HL-60 (cell line): ENCODE results near the gene SLC25A19.
A peak's percentile ranks its signal among the peaks of the same experiment; 100 is the strongest.

Experiments
- DNase-seq, 2 experiments: peaks; one replicate each; pipeline ENCODE4 v3.0.0-alpha.2; 2010 to 2020; ENCODE audit warnings: low read depth in 1 of 2, low spot score in 1 of 2
- H3K27ac ChIP-seq: fragments of 250-450 bp; sonication (Bioruptor Pico); replicated peaks from 2 replicates; pipeline ENCODE4 v1.5.1; 2020; ENCODE audit warnings: mild to moderate bottlenecking, moderate library complexity
- H3K27me3 ChIP-seq: fragments of 250-450 bp; sonication (Bioruptor Pico); 2 replicates; pipeline ENCODE4 v1.5.1; 2021; ENCODE audit warnings: mild to moderate bottlenecking, moderate library complexity; ENCODE audit not compliant: insufficient read depth, poor library complexity, severe bottlenecking
- H3K4me3 ChIP-seq: replicated peaks from 2 replicates; pipeline ENCODE4 v1.5.1; 2011; ENCODE audit warnings: mild to moderate bottlenecking, control low read depth, low read length; ENCODE audit not compliant: insufficient read depth
- GABPA ChIP-seq: IDR thresholded peaks from 2 replicates; pipeline ENCODE4 v1.6.1; 2012; ENCODE audit warnings: low read depth
- POLR2AphosphoS5 ChIP-seq: IDR thresholded peaks from 2 replicates; pipeline ENCODE4 v1.6.1; 2012; ENCODE audit warnings: low read depth
- SPI1 ChIP-seq: IDR thresholded peaks from 2 replicates; pipeline ENCODE4 v1.6.1; 2012; ENCODE audit warnings: low read depth, mild to moderate bottlenecking, borderline replicate concordance
- TF ChIP-seq, protein P1 (sequence below): IDR thresholded peaks from 2 replicates; pipeline ENCODE4 v1.6.1; 2012; ENCODE audit warnings: low read depth; ENCODE audit not compliant: insufficient replicate concordance
- TF ChIP-seq, protein P2 (sequence below): IDR thresholded peaks from one replicate; pipeline ENCODE4 v1.5.1; 2011; ENCODE audit warnings: low read length, control low read depth, inconsistent platforms; ENCODE audit not compliant: insufficient read depth

Gene SLC25A19

DNA sequence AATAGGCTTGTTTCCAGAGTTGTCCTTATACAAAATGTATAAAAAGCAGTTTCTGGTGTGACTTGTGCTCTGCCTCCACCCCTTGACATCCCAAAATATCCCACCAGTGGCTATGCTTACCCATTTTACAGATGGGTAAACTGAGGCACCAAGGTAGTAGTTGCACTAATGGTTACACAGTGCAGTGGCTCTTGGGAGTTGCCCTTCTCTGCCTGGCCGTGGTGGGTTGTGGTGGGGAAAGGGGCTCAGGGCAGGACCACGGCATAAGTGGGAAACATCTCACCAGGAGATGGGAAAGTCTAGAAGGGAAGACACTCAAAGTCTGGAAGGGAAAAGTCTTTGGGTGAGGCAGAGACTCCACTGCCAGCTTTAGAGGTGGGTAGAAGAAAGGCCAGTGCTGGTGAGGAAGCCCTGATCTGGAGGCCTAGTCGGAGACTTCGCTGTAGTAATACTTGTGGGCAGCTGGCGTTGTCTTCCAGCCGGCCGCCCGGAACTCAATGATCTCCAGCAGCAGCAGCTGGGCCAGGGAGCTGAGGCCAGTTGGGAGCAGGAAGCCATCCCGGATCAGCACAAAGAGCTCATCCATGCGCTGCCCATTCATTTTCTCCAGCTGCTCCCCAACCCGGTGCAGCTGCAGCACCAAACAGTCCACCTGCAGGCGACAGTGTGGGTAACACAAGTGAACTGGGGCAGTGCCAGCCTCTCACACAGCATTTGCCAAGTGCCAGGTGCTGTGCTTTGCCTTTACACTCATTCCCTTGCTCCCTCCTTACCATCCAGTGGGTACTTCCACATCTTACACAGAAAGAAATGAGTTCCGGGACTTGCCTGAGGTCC, 22.7 kb downstream of the SLC25A19 start:
- Histone ChIP-seq H3K27me3 (no peaks in the 10 kb centered on the region), H3K4me3 (no peak overlapping the region), H3K27ac (peak overlapping the region; percentile 76)
- TF ChIP-seq GABPA (no peak), SPI1 (no peak), POLR2AphosphoS5 (no peak; the same call in 1 of the 2 replicates)
- TF ChIP-seq, protein P1, sequence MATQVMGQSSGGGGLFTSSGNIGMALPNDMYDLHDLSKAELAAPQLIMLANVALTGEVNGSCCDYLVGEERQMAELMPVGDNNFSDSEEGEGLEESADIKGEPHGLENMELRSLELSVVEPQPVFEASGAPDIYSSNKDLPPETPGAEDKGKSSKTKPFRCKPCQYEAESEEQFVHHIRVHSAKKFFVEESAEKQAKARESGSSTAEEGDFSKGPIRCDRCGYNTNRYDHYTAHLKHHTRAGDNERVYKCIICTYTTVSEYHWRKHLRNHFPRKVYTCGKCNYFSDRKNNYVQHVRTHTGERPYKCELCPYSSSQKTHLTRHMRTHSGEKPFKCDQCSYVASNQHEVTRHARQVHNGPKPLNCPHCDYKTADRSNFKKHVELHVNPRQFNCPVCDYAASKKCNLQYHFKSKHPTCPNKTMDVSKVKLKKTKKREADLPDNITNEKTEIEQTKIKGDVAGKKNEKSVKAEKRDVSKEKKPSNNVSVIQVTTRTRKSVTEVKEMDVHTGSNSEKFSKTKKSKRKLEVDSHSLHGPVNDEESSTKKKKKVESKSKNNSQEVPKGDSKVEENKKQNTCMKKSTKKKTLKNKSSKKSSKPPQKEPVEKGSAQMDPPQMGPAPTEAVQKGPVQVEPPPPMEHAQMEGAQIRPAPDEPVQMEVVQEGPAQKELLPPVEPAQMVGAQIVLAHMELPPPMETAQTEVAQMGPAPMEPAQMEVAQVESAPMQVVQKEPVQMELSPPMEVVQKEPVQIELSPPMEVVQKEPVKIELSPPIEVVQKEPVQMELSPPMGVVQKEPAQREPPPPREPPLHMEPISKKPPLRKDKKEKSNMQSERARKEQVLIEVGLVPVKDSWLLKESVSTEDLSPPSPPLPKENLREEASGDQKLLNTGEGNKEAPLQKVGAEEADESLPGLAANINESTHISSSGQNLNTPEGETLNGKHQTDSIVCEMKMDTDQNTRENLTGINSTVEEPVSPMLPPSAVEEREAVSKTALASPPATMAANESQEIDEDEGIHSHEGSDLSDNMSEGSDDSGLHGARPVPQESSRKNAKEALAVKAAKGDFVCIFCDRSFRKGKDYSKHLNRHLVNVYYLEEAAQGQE, result no peak
- TF ChIP-seq, protein P2, sequence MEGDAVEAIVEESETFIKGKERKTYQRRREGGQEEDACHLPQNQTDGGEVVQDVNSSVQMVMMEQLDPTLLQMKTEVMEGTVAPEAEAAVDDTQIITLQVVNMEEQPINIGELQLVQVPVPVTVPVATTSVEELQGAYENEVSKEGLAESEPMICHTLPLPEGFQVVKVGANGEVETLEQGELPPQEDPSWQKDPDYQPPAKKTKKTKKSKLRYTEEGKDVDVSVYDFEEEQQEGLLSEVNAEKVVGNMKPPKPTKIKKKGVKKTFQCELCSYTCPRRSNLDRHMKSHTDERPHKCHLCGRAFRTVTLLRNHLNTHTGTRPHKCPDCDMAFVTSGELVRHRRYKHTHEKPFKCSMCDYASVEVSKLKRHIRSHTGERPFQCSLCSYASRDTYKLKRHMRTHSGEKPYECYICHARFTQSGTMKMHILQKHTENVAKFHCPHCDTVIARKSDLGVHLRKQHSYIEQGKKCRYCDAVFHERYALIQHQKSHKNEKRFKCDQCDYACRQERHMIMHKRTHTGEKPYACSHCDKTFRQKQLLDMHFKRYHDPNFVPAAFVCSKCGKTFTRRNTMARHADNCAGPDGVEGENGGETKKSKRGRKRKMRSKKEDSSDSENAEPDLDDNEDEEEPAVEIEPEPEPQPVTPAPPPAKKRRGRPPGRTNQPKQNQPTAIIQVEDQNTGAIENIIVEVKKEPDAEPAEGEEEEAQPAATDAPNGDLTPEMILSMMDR, result no peak
- DNase-seq, result peak; percentile 50 to 64

DNA sequence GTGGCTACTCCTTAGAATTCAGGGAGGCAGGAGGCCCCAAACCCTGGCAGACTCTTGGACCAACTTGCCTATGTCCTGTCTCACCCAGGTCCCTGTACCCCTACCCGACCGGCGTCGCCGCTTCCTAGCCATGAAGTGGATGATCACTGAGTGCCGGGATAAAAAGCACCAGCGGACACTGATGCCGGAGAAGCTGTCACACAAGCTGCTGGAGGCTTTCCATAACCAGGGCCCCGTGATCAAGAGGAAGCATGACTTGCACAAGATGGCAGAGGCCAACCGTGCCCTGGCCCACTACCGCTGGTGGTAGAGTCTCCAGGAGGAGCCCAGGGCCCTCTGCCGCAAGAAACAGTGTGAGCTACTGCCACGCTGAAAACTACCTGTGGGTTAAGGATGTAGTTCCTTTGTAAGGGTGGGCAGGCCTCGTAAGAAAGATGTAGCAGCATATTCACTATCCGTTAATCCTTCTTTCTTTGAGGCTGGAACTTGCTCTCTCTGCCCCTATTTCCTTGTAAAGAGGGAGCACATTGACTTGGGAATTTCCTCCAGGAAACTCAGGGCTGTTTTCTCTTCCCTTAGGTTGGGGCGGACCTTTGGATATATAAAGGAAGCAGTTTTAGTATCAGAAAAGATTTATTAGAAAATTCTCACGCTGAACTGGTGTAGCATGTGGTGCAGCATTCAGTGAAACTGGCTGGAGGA, 23.5 kb downstream of the SLC25A19 start:
- DNase-seq, result peak in 1 of 2 experiments; percentile 84
- peak overlapping the region; percentile 76 for H3K27ac ChIP-seq
- no peak overlapping the region for H3K4me3 ChIP-seq
- no peaks in the 10 kb centered on the region for H3K27me3 ChIP-seq
- TF ChIP-seq POLR2AphosphoS5, result peak; percentile 56; the same call in 1 of the 2 replicates
- TF ChIP-seq, protein P1, result no peak

DNA sequence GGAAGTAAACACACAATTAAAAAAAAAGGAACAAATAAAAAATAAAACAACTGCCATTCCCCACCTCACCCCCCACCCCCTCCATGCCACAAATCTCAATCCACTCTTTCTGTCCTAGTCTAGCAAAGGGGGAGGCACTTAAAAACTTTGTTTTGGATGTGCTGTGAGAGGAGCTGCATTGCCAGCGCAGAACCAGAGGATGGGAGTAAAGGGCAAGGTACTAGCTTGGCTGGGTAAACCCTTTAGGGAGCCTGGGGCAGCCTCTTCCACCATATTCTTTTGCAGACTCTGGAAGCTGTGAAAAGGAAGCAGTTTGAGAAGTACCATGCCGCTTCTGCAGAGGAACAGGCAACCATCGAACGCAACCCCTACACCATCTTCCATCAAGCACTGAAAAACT, 26.2 kb downstream of the SLC25A19 start:
- DNase-seq, result peak in 1 of 2 experiments; percentile 55
- TF ChIP-seq, protein P2, result peak; percentile 41
- no peak for TF ChIP-seq SPI1
- Histone ChIP-seq H3K4me3 (peak overlapping the region; percentile 80; the same call in 1 of the 2 replicates), H3K27ac (peak overlapping the region; percentile 100), H3K27me3 (no peaks in the 10 kb centered on the region)

DNA sequence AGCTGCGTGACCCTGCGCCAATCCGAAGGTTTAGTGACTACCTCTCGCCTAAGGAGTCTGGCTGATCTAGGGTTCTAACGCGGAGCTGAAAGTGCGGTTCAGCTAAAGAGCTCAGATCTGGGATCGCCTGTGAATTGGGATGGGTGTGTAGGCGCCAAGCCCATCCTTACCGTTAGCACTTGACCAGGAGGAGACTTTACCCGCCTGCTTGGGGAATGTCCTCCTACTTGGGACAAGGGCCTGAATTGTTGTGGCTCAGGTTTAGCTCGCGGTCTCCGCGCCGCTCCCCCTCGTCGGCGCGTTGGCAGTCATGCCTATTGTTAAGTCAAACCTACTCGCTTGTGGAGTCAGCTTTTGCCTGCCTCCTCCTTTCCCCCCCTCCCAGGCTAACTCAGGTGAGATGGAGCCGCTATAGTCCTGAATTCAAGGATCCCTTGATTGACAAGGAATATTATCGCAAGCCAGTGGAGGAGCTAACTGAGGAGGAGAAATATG, 27.1 kb downstream of the SLC25A19 start:
- H3K27me3 ChIP-seq, result no peaks in the 10 kb centered on the region
- no peak for DNase-seq
- TF ChIP-seq, protein P2, result no peak
- TF ChIP-seq POLR2AphosphoS5 (no peak), SPI1 (no peak), GABPA (no peak)
- TF ChIP-seq, protein P1, result no peak
- peak overlapping the region; percentile 100 for H3K27ac ChIP-seq
- H3K4me3 ChIP-seq, result peak overlapping the region; percentile 80
